DMS153 treated with DMSO at 0.1 percent for 48 hours (cell line): ENCODE results near the gene LY86.

Source experiments
- DNase-seq: peaks from one replicate; lab custom pipeline; 2025; ENCODE audit not compliant: unreplicated experiment; lab: John Stamatoyannopoulos, UW

LY86 gene

DNA sequence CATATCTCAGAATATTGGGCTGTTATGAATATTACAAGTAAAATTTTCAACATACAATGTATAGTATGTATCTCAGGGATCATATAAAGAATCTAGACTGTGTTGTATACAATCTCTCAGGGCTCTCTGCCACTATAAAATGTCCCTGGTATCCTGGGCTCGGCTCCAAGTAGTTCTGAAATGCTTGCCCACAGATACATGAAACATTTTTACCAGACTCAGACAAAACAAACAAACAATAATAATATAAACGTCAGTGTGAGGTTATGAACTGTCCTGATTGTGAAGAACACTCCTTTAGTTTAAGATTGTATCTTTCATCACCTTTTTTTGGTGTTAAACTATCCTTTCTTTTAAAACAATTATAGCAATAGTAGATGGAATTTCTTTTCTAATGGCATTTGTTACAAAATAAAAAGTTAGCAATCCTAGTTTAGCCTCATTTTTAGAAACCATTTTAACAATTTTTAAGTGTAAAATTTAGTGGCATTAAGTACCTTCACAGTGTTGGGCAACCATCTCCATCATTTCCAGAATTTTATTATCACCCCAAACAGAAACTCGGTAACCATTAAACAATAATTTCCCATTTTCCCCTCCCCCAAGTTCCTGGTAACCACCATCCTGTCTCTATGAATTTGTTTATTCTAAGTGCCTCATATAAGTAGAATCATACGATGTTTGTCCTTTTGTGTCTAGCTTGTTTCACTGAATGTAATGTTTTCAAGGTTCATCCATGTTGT, 17.4 kb upstream of the LY86 start:
- DNase-seq = no peak

GRCh38 chr6:6575143-6575542, 13.4 kb upstream of the LY86 start:
- no peak for DNase-seq

DNA sequence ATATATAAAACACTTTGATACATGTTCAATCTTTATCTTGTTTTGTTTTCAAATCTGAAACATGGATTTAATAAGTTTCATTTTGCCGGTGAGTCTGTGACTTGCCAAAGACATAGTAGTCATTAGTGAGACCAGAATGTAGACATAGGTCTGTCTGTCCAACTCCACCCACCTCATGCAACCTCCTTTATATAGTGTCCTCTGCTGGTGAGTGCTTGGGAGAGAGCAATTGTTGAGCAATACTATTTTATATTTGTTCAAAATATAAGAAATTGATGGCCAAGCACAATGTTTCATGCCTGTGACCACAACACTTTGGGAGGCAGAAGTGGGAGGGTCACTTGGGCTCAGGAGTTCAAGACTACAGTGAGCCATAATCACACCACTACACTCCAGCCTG, 10.8 kb upstream of the LY86 start:
- DNase-seq = no peak

- no peak for DNase-seq
Measured at GRCh38 chr6:6579281-6579680, 9.2 kb upstream of the LY86 start.

GRCh38 chr6:6580225-6580856, 8.2 kb upstream of the LY86 start:
- DNase-seq = no peak

DNA sequence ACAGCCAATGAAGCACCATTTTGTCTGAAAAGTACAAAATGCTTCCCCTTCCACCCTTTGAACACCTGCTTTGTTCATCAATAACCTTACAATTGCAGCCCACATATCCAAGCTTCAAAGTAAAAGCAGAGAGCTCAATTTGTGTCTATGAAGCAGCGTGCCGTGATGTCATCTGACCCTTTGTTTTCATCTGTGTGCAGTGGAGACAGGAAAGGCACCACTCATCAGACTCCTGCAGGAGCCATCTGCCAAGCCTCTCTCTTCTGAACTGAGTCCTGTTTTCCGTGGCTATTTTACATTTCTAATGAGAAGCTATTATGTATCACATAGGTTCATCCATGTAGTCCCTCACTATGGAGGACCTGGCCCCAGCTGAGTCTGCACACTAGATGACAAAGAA, 7.5 kb upstream of the LY86 start:
- no peak for DNase-seq

DNA sequence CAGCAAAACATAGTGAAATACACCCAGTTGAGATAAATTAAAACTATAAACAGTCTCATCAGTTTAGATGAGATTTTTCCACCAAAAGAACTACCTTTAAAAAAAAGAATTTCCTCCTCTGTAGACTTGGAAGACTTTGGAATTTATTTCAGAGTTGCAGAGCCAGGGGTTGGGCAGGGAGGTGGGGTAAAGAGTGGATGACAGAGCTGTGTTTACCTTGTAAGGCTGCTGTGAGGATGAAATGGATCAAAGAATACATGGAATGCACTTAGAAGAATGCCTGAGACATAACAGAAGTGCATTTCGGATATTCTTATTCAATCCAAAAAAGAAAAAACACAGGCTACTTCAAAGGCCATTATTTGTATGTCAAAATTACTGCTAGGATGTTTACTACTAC, 6.4 kb upstream of the LY86 start:
- no peak for DNase-seq

- no peak for DNase-seq
Measured at GRCh38 chr6:6583836-6584235, 4.7 kb upstream of the LY86 start.

GRCh38 chr6:6584310-6585002, 4.1 kb upstream of the LY86 start:
- DNase-seq = no peak

DNA sequence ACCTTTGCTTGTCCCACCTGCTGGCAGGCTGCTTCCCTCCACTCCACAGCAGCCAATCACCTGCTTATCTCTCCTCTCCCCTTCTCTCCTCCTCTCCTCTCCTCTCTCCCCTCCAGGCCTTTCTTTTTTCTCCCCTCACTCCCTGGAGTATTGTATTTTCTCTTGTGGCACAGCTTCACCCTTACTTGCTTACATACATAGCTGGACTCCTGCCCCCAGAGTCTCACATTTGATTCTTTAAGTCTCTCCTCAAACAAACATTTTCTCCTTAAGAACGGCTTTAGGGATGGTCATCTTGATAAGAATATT, 3.6 kb upstream of the LY86 start:
- no peak for DNase-seq

GRCh38 chr6:6586167-6586566, 2.4 kb upstream of the LY86 start:
- no peak for DNase-seq

- no peak for DNase-seq
Measured at GRCh38 chr6:6586671-6587526, 1.6 kb upstream of the LY86 start.

- DNase-seq = no peak
Measured at GRCh38 chr6:6587696-6588063, 840 bp upstream of the LY86 start.

- no peak for DNase-seq
Measured at GRCh38 chr6:6588924-6589709, 597 bp downstream of the LY86 start.

DNA sequence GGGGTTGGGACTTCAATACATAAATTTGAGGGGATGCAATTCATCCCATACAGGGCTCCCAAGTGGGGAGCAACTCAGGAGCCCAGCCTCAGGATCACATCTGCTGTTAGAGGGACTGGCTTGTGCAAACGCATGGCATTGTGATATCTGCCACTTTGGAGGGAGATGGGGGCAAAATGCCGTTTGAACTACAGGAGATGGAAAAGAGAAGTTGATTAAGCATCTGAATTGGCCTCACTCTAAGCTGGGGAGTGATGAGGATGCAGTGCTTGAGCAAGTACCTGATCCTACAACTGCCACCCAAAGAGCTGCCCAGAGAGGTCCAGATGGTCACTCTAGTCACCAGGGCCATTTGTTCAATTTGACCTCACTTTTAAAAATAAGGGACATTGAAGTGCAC, 2.0 kb downstream of the LY86 start:
- DNase-seq = no peak

DNA sequence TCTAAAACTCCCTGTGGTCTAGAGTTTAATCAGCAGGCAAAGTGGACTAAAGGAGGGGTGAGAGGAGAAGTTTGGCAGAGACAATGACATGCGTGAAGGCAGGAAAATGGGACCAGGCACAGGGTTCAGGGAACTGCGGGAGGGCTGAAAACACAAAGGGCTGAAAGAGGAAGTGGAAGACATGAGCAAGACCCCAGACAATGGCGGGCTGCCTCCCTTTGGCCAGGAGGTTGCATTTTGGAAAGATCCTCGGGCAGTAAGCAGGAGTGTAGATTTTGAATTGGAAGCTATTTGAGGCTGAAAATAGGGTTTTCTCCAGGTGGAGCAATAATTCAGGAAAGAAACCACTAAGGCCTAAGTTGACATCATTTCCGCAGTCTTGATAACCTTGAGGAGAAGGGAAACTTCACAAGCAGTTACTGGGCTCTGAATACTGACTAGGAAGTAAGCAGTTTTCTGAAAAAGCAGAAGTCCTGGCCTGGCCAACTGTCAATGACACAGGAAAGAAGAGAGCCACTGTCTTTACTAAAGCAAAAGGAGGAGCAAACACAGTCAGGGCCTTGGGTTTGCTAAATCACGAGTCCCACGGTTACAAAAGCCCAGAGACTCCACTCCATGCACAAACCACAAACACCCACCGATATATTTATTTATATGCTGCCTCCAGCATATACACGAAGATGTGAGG, 3.4 kb downstream of the LY86 start:
- no peak for DNase-seq

DNA sequence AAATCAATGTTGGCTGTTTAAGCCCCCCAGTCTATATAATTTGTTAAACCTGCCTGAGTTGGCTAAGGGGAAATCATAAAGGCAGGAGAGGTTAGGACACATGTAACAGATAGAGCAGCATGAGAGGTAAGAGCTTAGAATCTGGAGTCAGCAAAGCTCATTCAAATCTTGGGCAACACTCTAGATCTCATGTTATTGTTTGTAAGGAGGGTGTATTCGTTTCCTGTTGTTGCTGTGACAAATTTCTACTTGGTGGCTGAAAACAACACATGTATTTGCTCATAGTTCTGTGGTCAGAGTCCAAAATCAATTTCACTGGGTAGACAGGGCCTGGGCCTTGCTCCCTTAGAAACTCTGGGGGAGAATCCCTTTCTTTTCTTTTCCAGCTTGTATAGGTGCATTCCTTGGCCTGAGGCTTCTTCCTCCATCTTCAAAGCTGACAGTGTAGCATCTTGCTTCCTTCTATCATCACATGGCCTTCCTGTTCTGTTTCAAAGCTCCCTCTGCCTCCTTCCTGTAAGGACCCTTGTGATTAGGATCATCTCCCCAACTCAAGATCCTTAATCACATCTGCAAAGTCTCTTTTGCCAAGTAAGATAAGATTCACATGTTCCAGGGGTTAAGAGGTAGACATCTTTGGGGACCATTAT, 4.4 kb downstream of the LY86 start:
- no peak for DNase-seq

- no peak for DNase-seq
Measured at GRCh38 chr6:6593867-6594468, 5.4 kb downstream of the LY86 start.

- no peak for DNase-seq
Measured at GRCh38 chr6:6595025-6595424, 6.5 kb downstream of the LY86 start.
